NCI-H1048 (cell line): ENCODE measurements around the gene ZSWIM4.

Experiments used
- DNase-seq: peaks from one replicate; lab custom pipeline; 2025; lab: John Stamatoyannopoulos, UW

ZSWIM4 gene

DNA sequence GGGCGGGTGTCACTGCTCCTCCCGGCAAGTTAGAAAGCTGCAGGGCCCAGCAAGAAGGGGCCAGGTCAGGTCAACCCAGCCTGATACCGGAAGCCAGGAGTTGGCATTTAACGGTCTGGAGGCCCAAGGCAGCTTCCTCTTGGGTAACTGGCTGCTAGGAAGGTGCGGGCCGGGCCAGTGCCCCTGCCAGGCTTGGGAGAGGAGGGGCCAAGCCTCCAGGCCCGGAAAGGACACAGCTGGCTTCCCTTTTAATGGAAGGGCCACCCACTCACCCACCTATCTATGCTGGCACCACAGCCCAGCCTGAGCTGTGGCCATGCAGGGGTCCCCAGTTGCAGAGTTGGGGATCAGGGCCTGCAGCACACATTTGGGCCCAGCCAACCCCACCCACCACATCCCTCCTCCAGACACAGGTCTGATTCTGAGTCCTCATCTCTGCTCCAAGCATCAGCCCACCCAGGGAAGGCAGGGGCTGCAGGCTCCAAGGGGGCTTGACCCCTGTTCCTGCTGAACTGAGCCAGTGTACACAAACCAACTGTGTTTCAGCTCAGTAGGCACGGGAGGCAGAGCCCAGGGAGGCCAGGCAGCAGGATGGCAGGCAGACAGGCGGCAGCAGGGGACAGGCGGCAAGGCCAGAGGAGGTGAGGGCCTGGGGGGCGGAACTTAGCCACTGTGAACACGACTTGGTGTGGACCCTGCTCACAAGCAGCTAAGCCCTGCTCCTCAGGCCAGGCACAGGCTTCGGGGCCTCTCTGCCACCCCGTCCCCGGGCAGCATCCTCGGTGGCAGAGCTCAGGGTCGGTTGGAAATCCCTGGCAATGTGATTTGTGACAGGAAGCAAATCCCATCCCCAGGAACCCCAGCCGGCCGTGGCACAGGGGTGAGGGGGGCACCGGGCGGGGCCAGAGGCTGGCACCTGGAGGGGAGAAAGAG lies 40.8 kb downstream of the ZSWIM4 start:
- no peak for DNase-seq

DNA sequence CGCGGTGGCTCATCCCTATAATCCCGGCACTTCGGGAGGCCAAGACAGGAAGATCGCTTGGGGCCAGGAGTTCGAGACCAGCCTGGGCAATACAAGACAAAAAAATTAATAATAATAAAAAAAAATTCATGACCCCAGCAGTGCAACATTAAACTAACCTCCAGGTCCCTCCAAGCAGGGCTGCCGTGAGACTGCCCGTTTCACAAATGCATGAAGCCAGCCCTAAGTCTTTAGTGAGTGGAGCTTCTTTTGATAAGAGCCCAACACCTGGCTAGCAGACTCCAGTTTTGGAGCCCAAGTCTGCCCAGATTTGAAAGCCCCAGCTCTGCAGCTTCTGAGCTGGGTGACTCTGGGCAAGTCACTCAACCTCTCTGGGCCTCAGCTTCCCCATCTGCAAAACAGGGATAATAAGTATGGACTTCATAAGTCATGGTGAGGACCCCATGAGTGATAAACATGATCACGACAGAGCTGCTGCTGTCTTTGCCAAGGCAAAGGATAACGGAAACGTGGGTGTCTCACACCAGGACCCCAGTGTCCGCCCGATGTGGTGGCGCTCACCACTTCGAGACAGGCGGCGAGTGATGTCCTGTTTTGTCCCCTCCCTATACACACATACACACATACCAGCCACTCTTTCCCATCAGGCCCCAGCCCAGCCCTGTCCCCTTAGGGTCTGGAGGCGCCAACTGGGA lies 43.3 kb downstream of the ZSWIM4 start:
- DNase-seq: no peak

DNA sequence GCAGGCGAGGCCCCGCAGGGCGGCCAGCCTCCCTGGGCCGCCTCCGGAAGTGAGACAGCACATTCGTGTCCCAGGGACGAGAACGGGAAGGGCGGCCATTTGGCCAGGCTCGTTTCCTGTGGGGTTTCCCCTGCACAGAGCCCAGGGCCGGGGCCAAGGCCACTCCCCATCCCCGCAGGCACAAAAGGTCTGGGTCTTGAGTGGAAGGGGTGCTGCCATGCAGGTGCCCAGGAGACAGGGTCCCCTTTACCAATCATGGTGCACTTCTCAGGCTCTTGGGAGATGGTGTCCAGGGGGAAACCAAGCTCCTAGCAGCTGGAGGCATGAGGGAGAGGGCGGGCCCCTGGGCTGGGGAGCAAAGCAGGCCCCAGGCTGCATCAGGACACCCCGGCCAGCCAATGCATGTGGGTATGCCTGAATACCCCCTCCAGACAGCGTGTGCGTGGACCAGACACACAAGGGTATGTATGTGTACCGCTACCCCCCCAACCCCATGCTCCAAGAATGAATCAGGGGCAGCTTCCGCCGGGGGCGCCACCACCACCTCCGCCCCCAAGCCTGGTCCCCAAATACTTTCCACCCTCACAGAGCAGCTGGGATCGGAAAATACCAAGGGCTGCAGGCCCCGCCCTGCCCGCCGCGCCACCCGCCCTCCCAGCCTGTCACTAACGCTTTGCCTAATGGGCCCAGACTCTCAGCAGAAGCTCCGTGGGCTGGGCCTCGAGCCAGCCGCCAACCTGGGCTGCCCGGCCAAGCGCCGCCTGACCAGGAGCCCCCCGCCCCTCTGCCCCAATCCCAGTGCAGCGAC lies 44.1 kb downstream of the ZSWIM4 start:
- DNase-seq: no peak

DNA sequence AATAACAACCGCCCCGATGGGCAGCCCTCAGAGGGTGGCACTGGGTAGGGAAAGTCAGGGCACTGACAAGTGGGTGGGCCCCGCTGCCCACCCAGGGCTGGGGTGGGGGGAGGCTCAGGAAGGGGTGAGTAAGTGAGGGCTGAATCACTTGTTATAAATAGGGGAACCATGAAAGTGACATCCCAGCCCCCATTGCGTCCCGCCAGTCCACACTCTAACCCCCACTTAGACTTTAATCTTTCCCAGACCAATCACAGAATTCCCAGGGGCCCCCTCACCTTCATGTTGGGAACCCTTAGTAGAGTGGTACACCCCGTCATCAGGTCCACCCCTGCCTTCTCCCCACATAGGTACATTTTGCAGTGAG lies 44.7 kb downstream of the ZSWIM4 start:
- DNase-seq: no peak

DNA sequence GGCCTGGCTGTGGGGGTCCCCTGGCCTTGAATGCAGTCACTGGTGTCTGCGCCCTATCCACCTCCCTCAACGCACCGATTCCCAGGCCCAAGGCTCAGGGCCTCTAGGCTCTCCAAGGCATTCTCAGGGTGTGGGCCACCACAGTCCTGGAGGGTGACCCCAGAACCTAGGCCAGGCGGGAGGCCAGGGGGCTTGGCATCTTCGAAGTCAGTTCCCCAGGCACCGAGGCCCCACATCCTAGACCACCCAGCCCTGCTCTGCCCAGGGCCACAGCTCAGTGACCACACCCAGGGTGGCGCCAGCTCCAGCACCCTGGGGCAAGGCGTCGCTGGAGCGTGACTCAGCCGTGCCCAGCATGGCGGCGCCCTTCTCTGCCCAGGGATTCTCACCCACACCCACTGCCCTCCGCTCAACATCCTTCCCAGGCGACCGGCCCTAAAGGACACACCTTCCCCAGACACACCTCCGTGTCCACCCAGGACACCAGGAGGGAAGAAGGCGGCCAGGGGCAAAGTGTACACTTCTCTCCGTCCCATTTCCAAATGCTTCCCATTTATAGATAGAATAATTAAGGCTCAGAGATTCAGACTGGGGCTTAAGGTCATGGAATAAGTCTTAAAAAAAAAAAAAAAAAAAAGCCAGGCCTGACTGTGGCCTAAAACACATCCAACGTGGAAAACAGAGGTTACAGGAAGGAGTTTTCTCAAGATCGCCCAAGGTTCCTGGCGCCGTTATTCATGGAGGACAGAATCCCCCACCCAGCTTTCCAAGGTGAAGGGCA lies 45.3 kb downstream of the ZSWIM4 start:
- no peak for DNase-seq

DNA sequence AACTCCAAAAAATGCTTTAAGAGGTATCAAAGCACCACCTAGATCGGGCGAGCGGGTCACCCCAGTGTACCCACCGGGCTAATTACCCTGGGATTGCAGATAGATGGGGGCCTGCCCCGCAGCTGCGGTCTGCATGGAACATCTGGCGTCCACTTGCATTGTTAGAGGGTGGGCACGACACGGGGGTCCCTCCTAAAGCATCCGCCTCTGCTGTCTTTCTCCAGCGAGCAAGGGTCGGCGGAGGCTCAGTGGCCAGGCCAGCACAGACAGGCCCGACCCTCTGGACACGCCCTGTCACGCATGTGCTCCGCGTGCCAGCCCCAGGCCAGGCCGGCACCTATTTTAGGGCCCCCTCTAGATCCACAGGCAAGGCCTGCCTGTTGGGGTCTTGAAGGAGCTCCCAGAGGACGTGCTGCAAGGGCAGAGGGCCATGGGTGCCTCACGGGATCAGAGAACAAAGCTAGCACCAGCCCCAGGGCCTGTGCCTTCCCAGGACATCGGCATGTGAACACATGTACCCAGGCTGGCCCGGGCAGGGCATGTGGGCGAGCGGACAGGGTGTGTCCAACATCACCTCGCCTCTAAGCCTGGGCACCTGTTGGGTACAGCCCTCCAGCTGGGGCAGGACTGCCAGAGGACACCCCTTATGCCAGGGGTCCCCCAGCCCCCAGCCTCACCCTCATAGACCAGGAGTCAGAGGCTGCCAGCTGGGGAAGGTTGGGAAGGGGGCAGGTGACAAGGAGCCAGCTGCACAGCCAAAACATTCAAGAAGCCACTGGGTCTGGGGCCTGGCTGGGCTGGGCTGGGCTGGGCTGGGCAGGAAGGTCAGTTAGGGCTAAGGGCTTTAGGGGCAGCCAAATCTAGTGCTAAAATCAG lies 46.1 kb downstream of the ZSWIM4 start:
- no peak for DNase-seq

DNA sequence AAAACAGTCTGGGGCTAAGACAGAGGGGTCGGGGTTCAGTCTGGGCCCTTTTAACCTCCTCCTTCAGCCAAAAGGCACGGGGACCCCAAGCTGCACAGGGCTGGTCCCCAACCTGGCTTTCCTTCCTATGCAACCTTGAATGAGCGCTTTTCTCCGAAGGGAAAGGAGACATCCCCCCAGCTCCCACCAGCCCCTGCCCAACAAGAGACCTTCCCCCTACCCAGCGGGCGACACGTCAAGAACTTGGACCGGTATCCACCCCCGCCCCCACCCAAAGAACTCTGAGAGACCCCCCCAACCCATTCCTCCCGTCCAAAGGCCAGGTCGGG lies 46.7 kb downstream of the ZSWIM4 start:
- no peak for DNase-seq

DNA sequence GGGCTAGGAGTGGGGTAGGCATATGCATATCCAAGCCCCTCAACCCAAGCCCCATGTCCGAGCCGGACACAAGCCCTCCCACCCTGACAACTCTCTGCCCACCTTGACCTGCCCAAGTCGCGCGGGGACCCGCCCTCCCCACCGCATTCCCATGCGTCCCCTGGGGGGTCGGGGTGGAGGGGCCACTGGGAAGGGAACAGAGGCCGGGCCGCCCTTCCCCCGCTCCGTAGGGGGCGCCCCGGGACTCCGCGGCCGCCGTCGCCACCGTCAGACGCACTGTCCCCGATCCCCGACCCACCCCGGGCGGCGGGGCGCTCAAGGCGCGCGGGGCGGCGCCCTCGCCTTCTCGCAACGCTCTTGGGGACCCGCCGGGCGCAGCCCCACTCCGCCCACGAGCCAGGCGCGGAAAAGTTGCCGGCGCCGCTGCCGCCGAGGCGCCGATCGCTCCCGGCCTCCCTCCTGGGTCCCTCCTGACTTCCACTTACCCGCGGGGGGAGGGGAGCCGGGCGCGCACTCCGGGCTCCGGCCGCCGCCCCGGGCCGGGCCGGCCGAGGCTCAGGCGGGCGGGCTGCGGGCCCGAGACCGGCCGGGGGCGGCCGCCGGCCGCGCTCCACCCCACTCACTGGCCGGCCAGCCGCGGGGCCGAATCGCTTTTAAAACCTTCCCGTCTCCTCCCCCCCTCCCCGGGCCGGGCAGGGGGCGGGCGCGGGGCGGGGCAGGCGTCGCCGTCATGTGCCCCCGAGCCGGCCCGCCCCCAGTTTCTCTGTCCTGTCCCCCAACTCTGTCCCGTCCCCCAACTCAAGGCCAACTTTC lies 47.3 kb downstream of the ZSWIM4 start:
- no peak for DNase-seq

DNA sequence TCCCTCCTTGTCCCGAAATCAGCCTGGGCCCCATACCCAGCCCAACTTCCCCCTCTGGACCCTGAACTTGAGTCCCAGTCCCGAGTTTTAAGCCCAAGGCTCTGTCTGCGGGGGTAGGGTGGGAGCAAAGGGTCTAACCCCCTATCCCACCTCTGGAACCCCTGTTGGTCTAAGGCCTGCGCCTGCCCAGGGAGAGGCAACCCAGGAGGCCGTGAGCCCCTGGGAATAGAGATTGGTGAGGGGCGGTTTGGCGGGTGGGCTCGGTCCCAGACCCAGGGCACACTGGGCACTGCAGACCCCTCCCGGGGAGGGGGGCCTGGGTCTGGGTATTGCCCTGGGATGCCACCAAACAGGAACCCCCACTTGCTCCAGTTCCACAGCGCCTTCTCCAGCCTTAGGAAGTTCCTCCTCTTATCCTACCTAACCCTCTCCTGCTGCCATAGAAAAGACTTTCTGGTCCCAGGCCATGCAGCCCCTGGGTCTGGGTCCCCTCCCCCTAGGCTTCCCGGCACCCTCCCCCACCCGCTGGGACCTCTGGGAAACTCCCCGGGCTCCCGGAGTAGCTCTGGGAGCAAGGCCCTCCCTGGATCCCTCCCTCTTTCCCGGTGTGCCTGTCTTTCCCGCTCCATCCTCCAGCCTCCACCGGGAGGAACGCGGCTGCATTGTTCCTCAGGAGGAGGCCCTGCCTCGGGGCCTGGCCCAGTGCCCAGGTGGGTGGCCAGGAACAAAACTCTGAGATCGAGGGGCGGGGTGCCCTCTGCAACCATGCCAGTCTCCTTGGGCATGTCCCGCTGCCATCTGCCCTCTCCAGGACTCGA lies 48.1 kb downstream of the ZSWIM4 start:
- no peak for DNase-seq

DNA sequence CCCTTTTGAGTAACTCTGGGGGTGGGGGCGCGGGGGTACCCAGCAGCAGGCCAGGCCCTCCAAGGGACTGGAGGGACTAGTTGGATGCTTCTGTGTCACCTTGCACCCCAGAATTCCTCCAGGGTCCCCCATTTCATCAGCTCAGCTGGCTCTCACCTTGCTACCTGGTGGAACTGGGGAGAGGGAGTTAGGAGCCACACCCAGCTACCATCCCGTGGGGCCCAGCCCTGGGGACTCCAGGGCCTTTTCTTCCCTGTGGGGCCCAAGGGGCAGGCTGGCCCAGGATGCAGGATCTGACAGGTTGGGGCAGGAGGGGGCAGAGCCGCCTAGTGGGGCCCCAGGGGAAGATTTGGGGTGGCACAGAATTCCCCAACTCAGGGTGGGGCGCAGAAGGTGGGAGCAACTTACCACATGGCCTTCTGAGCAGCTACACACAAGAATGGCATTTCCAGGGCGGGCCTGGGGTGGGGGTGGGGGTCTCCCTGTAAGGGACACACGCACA lies 48.9 kb downstream of the ZSWIM4 start:
- no peak for DNase-seq

DNA sequence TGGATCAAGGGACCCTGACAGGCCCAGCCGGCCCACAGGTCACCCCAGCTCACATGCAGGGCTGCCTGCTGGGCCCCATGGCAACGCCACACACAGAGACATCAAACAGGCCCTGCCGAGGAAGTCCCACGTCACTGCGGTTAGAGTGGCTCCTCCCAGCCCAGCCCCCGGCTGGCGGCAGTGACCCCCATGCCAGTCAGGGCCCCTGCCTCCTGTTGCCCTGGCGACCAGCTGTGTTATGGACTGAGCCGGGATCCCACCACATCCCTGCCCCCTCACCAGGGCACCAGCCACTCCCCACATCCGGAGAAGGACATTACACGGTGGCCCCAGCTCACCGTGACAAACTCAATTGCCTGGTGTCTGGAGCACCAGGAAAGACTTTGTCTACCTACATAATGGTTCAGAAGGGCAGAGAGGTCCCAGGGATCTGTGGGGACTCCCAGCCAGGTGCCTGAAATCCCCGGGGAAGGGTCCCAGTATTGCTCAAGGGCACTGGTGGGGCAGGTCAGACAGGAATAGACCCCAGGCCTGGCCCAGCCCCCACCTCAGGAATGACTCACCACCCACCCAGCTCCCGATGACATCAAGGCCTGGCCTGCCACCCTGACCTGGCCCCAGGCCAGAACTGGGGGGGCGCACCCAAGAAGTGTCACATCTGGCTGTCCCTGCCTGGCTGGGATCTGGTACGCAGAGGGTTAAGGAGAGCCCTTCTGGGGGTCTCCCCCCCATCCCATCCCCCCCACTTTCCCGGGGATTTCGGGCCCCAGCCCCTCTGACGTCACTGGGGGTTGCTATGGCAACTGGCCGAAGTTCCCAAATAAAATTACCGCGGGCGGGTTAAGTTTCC lies 51.5 kb downstream of the ZSWIM4 start:
- DNase-seq: no peak

DNA sequence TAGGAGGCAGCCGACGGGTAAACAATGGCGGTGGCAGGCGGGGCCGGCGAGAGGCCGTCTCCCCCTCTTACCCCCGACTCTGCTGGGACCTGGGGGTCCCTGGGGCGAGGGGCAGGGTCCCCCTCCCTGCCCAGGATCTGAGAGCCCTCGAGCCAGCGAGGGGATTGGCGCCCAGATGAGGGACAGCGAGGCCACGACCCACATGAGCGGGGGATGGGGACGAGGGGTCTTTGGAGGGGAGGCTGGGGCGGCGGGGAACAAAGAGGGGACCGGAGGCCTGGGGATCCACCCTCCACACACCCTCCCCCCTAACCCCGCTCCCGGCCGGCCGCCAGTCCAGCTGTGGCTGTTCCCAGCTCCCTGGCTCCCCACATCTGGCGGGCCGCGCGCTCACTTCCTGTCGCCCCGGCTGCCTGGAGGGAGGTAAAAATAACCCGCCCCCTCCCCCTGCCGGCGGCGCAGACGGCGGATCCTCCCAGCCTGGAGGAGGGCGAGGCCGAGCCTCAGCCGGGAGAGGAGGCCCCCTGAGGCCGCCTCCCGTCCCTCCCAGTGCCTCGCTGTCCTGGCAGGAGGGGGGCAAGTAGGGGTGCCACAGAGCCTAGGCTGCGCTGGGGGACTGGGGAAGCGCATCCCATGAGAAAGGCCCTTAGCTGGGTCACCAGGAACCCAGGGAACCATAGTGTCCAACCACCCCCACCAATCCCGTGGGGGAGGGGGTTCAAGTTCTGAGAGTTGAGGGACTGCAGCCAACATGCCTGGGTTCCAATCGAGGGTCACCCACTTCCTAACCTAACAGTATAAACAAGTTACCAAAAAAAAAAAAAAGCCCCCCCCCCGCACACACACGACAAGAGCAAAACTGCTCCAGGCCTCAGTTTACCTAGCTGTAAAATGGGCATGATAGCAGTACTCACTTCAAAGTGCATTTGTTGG lies 52.4 kb downstream of the ZSWIM4 start:
- DNase-seq: no peak

DNA sequence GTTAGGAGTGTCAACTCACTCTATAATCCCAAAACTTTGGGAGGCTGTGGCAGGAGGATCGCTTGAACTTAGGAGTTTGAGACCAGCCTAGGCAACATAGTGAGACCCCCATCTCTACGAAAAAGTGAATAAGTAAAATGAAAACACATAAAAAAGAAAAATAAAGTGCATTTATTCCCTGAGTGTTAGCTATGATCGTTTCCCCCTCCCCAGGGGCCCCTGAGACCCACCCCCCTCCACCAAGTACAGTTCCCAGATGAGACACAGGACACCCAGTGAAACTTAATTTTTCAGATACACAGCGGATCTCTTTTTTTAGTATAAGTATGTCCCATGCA lies 53.1 kb downstream of the ZSWIM4 start:
- DNase-seq: no peak

DNA sequence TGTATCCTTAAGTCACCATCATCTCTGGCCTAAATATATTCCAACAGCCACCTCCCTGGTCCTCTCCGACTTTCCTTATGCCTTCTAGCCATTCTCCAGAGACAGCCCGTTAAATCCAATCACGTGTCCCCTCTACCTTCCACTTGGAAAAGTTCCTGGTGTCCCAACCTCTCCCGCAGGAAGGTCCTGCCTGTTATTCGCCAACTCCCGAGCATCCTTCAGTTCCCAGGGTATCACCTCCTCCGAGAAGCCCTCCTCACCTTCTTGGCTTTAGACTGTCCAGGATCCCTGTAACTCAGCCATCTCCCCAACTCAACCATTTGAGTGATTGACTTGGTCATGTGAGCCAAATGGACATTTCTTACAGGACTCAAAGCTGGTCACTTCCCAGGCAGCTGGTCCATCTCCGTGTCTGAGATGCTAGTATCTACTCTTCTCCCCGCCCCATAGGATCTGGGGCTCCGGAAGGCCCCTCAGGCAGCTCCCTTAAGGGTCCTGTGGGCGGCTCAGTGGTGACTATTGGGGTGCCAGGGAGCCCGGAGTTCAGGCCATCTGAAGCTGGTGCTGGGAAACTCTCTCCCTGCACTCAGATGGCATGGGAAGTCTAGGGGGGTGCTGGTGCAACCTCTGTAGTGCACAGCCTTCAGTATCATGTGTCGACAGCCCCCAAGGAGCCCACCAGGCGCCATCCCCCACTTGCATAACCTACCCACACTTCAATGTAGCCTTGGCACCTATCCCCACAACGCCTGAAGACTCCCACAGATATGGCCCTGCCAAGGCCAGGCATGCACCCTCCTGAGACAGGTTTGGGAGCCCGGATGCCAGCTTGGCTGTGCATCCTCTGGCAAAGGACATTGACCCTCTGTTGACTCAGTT lies 53.8 kb downstream of the ZSWIM4 start:
- DNase-seq: no peak

DNA sequence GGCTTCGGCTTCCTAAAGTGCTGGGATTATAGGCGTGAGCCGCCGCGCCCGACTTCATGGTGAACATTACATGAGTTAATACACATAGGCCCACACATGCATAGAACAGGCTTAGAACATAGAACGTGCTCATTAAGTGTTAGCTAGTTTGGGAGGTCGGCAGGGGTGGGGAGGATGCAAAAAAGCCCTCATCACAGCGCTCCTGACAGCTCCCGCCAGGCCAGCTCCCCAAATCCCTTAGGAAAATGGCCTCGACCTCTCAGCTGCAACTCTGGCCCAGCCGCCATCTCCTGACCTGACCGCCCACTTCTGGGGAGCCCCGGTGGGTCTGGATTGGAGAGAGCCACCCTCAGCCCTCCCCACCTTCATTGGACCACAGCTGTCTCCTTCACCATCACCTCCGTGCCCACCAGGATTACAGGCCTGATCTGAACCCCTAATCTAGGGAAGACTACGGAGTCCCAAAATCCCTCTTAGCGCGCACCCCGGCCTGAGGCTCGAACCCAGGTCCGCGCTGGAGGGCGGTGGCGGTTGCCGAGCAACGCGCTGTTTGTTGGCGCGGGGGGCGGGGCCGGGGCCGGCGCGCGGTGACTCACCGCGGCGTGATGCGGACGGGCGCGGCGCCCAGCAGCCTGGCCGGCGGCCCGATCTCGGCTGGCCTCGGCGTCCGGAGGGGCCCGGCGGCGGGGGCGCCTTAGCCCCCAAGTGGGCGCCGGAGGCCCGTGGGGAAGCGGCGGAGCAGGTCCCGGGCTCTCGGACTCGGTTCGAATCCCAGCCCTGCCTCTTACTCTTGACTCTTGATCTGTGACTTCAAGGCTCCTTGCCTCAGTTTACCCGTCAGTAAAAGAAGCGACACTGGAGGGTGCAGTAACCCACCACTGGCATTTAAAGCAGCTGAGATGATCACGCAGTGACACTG lies 55.0 kb downstream of the ZSWIM4 start:
- DNase-seq: no peak
